Muscle of arm (tissue), 12 donors: Measurements from ENCODE around the gene DNM3. TPM values are rescaled to one million over a fixed set of nuclear protein-coding genes. Genes with fewer than 3 reads are reported as not detected.

ENCODE experiments used
- DNase-seq: peaks from one replicate; pipeline ENCODE4 v3.0.0-alpha.2; 2013
- polyA plus RNA-seq, 12 donors: library from polyadenylated mRNA; unstranded; fragments of 120-200 nt; gene quantifications; one replicate each; pipeline ENCODE4 v1.2.1, GENCODE V29; 2013; ENCODE audit not compliant: insufficient read length in 12 of 12

The DNM3 gene
- polyA plus RNA-seq, 12 donors: 2.6 to 6.3 (median 4.2) TPM; not detected in 1

- DNase-seq: no peak
Observed at GRCh38 chr1:171868217-171868803, 27.0 kb downstream of the DNM3 start.

GRCh38 chr1:171869097-171869496 is 27.8 kb downstream of the DNM3 start:
- DNase-seq: no peak

GRCh38 chr1:171871848-171872247 is 30.6 kb downstream of the DNM3 start:
- no peak for DNase-seq

- DNase-seq: no peak
Observed at GRCh38 chr1:171872430-171872829, 31.1 kb downstream of the DNM3 start.

GRCh38 chr1:171873664-171874063 is 32.4 kb downstream of the DNM3 start:
- DNase-seq: no peak

GRCh38 chr1:171877701-171878100 is 36.4 kb downstream of the DNM3 start:
- no peak for DNase-seq

- no peak for DNase-seq
Observed at GRCh38 chr1:171879556-171879955, 38.3 kb downstream of the DNM3 start.

GRCh38 chr1:171881442-171881841 is 40.1 kb downstream of the DNM3 start:
- DNase-seq: no peak

GRCh38 chr1:171883849-171884248 is 42.6 kb downstream of the DNM3 start:
- no peak for DNase-seq

- no peak for DNase-seq
Observed at GRCh38 chr1:171884475-171884874, 43.2 kb downstream of the DNM3 start.

- DNase-seq: no peak
Observed at GRCh38 chr1:171890131-171890530, 48.8 kb downstream of the DNM3 start.

- DNase-seq: no peak
Observed at GRCh38 chr1:171896936-171897703, 55.8 kb downstream of the DNM3 start.

GRCh38 chr1:171898941-171899340 is 57.6 kb downstream of the DNM3 start:
- DNase-seq: no peak

GRCh38 chr1:171899838-171900237 is 58.5 kb downstream of the DNM3 start:
- DNase-seq: no peak

GRCh38 chr1:171901245-171901644 is 59.9 kb downstream of the DNM3 start:
- no peak for DNase-seq

- no peak for DNase-seq
Observed at GRCh38 chr1:171902527-171902926, 61.2 kb downstream of the DNM3 start.

- no peak for DNase-seq
Observed at GRCh38 chr1:171904778-171905450, 63.6 kb downstream of the DNM3 start.

- DNase-seq: no peak
Observed at GRCh38 chr1:171909711-171910110, 68.4 kb downstream of the DNM3 start.

- DNase-seq: no peak
Observed at GRCh38 chr1:171910786-171911185, 69.5 kb downstream of the DNM3 start.

GRCh38 chr1:171911506-171911905 is 70.2 kb downstream of the DNM3 start:
- no peak for DNase-seq

- peak; percentile 15 for DNase-seq
Observed at GRCh38 chr1:171912509-171913175, 71.3 kb downstream of the DNM3 start.

- DNase-seq: no peak
Observed at GRCh38 chr1:171913385-171913784, 72.1 kb downstream of the DNM3 start.
